H1 (cell line): Measurements from ENCODE around the gene SSX4B. TPM values are rescaled to one million over a fixed set of nuclear protein-coding genes. Genes with fewer than 3 reads are reported as not detected.

Experiments used
- CTCF ChIA-PET: fragments of 300-600 bp; sonication (Branson Sonifier 250); formaldehyde crosslinking; loops from one replicate; lab custom pipeline; 2021; ENCODE audit not compliant: partially characterized antibody; lab: Charles Lee
- POLR2A ChIA-PET: fragments of 300-600 bp; sonication (Branson Sonifier 250); formaldehyde crosslinking; loops from one replicate; lab custom pipeline; 2021; ENCODE audit warnings: inconsistent platforms; ENCODE audit not compliant: partially characterized antibody; lab: Charles Lee
- DNase-seq, 2 experiments: peaks; one replicate each; pipeline versions ENCODE4 v3.0.0 to v3.0.0-alpha.2; 2010 to 2022; ENCODE audit warnings: low spot score in 2 of 2, low read depth in 1 of 2, mixed read lengths in 1 of 2
- FAIRE-seq: peaks from 2 replicates; lab custom pipeline; 2011; peaks lifted over from hg19 to GRCh38; lab: Jason Lieb, UNC
- H2AFZ ChIP-seq: 2 replicates; pipeline ENCODE4 v1.8.1; 2012; ENCODE audit warnings: low read length, inconsistent platforms
- H2AK5ac ChIP-seq: 2 replicates; pipeline ENCODE4 v1.6.1; 2013; ENCODE audit warnings: low read depth, low read length
- H2BK120ac ChIP-seq: replicated peaks from 2 replicates; pipeline ENCODE3; 2013; ENCODE audit warnings: low read depth, low read length, inconsistent platforms
- H2BK12ac ChIP-seq: 2 replicates; pipeline ENCODE4 v1.6.1; 2013; ENCODE audit warnings: low read depth, low read length
- H2BK15ac ChIP-seq: 2 replicates; pipeline ENCODE4 v1.6.1; 2013; ENCODE audit warnings: low read length
- H2BK20ac ChIP-seq: 2 replicates; pipeline ENCODE4 v1.6.1; 2013; ENCODE audit warnings: low read length
- H2BK5ac ChIP-seq: 2 replicates; pipeline ENCODE4 v1.6.1; 2013; ENCODE audit warnings: low read depth, low read length
- H3K14ac ChIP-seq: 2 replicates; pipeline ENCODE4 v1.6.1; 2013; ENCODE audit warnings: inconsistent platforms; ENCODE audit not compliant: insufficient read length
- H3K18ac ChIP-seq: 2 replicates; pipeline ENCODE4 v1.6.1; 2013; ENCODE audit warnings: low read length; ENCODE audit errors: extremely low read depth
- H3K23ac ChIP-seq: 2 replicates; pipeline ENCODE4 v1.6.1; 2013; ENCODE audit warnings: inconsistent platforms; ENCODE audit not compliant: insufficient read length
- H3K23me2 ChIP-seq: 2 replicates; pipeline ENCODE4 v1.6.1; 2013; ENCODE audit warnings: low read depth, low read length
- H3K27ac ChIP-seq: 2 replicates; pipeline ENCODE4 v1.6.1; 2011; ENCODE audit warnings: low read depth, low read length, inconsistent platforms
- H3K27me3 ChIP-seq, 4 experiments: replicated peaks in 1 of 4; 1 replicate in 1 of 4; 2 replicates in 3 of 4; pipeline versions ENCODE4 v1.6.1 to v1.8.1; 2011 to 2013; ENCODE audit warnings: low read length in 3 of 4, mild to moderate bottlenecking in 3 of 4, inconsistent platforms in 2 of 4, mixed read lengths in 2 of 4, moderate library complexity in 1 of 4; ENCODE audit not compliant: control insufficient read depth in 3 of 4, insufficient read depth in 3 of 4; ENCODE audit errors: extremely low read depth in 1 of 4
- H3K36me3 ChIP-seq, 4 experiments: 2 replicates each; pipeline versions ENCODE4 v1.6.1 to v1.8.1; 2011 to 2013; ENCODE audit warnings: mild to moderate bottlenecking in 4 of 4, low read length in 3 of 4, moderate library complexity in 2 of 4, control low read depth in 1 of 4, inconsistent platforms in 1 of 4; ENCODE audit not compliant: insufficient read depth in 4 of 4, control insufficient read depth in 2 of 4
- H3K4ac ChIP-seq: replicated peaks from 2 replicates; pipeline ENCODE3; 2013; ENCODE audit warnings: low read length, low read depth, mixed read lengths, inconsistent platforms; ENCODE audit not compliant: insufficient read length
- H3K4me1 ChIP-seq, 4 experiments: replicated peaks in 1 of 4; 1 replicate in 1 of 4; 2 replicates in 3 of 4; pipeline versions ENCODE4 v1.6.1 to v1.8.1; 2011 to 2013; ENCODE audit warnings: low read length in 3 of 4, inconsistent platforms in 2 of 4, mixed read lengths in 1 of 4; ENCODE audit not compliant: insufficient read depth in 4 of 4, control insufficient read depth in 3 of 4
- H3K4me2 ChIP-seq, 2 experiments: 2 replicates each; pipeline versions ENCODE4 v1.6.1 to v1.8.1; 2011 to 2013; ENCODE audit warnings: low read depth in 2 of 2, low read length in 2 of 2, control low read depth in 1 of 2, inconsistent platforms in 1 of 2, mild to moderate bottlenecking in 1 of 2; ENCODE audit not compliant: insufficient read depth in 1 of 2
- H3K4me3 ChIP-seq, 4 experiments: fragments of 200-600, 300-600 bp in 1 of 4; sonication (generic), shearing (Covaris generic), sonication (Bioruptor Twin) in 1 of 4; 2 replicates each; pipeline versions ENCODE4 v1.5.1 to v1.8.1; 2011 to 2016; ENCODE audit warnings: low read length in 4 of 4, low read depth in 3 of 4, control low read depth in 2 of 4, inconsistent platforms in 2 of 4, mild to moderate bottlenecking in 2 of 4, mixed read lengths in 1 of 4, moderate library complexity in 1 of 4; ENCODE audit not compliant: insufficient read depth in 2 of 4; ENCODE audit errors: extremely low read depth in 1 of 4
- H3K56ac ChIP-seq: replicated peaks from 2 replicates; pipeline ENCODE3; 2013; ENCODE audit warnings: low read depth, mild to moderate bottlenecking, mixed read lengths, low read length, inconsistent platforms; ENCODE audit not compliant: insufficient read length
- H3K79me1 ChIP-seq: 2 replicates; pipeline ENCODE4 v1.6.1; 2013; ENCODE audit warnings: low read depth, low read length, control low read depth
- H3K79me2 ChIP-seq, 2 experiments: 2 replicates each; pipeline versions ENCODE4 v1.6.1 to v1.8.1; 2012 to 2013; ENCODE audit warnings: low read length in 2 of 2, mild to moderate bottlenecking in 2 of 2, inconsistent platforms in 1 of 2; ENCODE audit not compliant: insufficient read depth in 2 of 2, control insufficient read depth in 1 of 2
- H3K9ac ChIP-seq, 4 experiments: replicated peaks in 1 of 4; 1 replicate in 1 of 4; 2 replicates in 3 of 4; pipeline versions ENCODE4 v1.6.1 to v1.8.1; 2011 to 2013; ENCODE audit warnings: low read depth in 3 of 4, low read length in 3 of 4, control low read depth in 2 of 4, mild to moderate bottlenecking in 2 of 4, moderate library complexity in 2 of 4, inconsistent platforms in 1 of 4; ENCODE audit errors: extremely low read depth in 1 of 4
- H3K9me3 ChIP-seq, 2 experiments: 2 replicates each; pipeline versions ENCODE4 v1.6.1 to v1.8.1; 2012 to 2013; ENCODE audit warnings: mild to moderate bottlenecking in 2 of 2, moderate library complexity in 2 of 2, control low read depth in 1 of 2, inconsistent platforms in 1 of 2, low read depth in 1 of 2, low read length in 1 of 2, mixed read lengths in 1 of 2; ENCODE audit not compliant: insufficient read depth in 2 of 2
- H4K20me1 ChIP-seq, 2 experiments: replicated peaks in 1 of 2; 2 replicates each; pipeline versions ENCODE3 to v1.8.1; 2011 to 2013; ENCODE audit warnings: inconsistent platforms in 2 of 2, low read length in 2 of 2, mild to moderate bottlenecking in 1 of 2; ENCODE audit not compliant: insufficient read depth in 2 of 2, control insufficient read depth in 1 of 2
- H4K5ac ChIP-seq: 2 replicates; pipeline ENCODE4 v1.6.1; 2013; ENCODE audit warnings: low read length, low read depth, mixed read lengths, inconsistent platforms; ENCODE audit not compliant: insufficient read length
- H4K8ac ChIP-seq: 2 replicates; pipeline ENCODE4 v1.8.0; 2013; ENCODE audit warnings: mild to moderate bottlenecking, moderate library complexity, low read length, inconsistent platforms; ENCODE audit not compliant: insufficient read depth; ENCODE audit errors: extremely low read depth
- H4K91ac ChIP-seq: replicated peaks from 2 replicates; pipeline ENCODE3; 2013; ENCODE audit warnings: low read length, mixed read lengths, inconsistent platforms; ENCODE audit not compliant: insufficient read length
- BRCA1 ChIP-seq: IDR thresholded peaks from 2 replicates; pipeline ENCODE4 v1.6.1; 2012; ENCODE audit warnings: low read depth, low read length, improper control_type of control experiment
- CBX5 ChIP-seq: fragments of 300-800, 300-1000 bp; sonication (generic); IDR thresholded peaks from 2 replicates; pipeline ENCODE4 v1.7.1; 2016; ENCODE audit warnings: antibody characterized with exemption, low read length, low read depth
- CBX8 ChIP-seq: fragments of 300-800, 300-1000 bp; sonication (generic); IDR thresholded peaks from 2 replicates; pipeline ENCODE4 v1.7.1; 2016; ENCODE audit warnings: low read depth, low read length, borderline replicate concordance
- FOSL1 ChIP-seq: IDR thresholded peaks from 2 replicates; pipeline ENCODE4 v1.6.1; 2011; ENCODE audit warnings: mild to moderate bottlenecking, low read depth, low read length, moderate library complexity; ENCODE audit not compliant: insufficient read depth
- GABPA ChIP-seq: IDR thresholded peaks from 2 replicates; pipeline ENCODE4 v1.6.1; 2011; ENCODE audit warnings: mild to moderate bottlenecking, low read length, moderate library complexity, borderline replicate concordance; ENCODE audit not compliant: insufficient read depth
- HDAC6 ChIP-seq: IDR thresholded peaks from one replicate; pipeline ENCODE4 v1.7.1; 2012; ENCODE audit warnings: low read depth, mild to moderate bottlenecking, inconsistent platforms, low read length, moderate library complexity
- RNF2 ChIP-seq: fragments of 200-900, 300-1000 bp; sonication (generic); IDR thresholded peaks from 2 replicates; pipeline ENCODE4 v1.7.1; 2016; ENCODE audit warnings: borderline replicate concordance, low read depth, mild to moderate bottlenecking, antibody characterized with exemption, low read length; ENCODE audit not compliant: poor library complexity, severe bottlenecking; ENCODE audit errors: missing control alignments
- TBP ChIP-seq: IDR thresholded peaks from 2 replicates; pipeline ENCODE4 v1.6.1; 2011; ENCODE audit warnings: low read depth, low read length, improper control_type of control experiment
- WGBS, 2 experiments: shearing (Covaris generic) in 1 of 2; methylation state at CpG; one replicate each; pipeline versions ENCODE4 v1.1.6 to v1.1.7; 2013 to 2015; ENCODE audit warnings: low lambda C conversion rate in 2 of 2, mixed read lengths in 2 of 2, inconsistent platforms in 1 of 2, low coverage in 1 of 2, missing lambda C conversion rate in 1 of 2; ENCODE audit not compliant: insufficient replicate concordance in 2 of 2, insufficient coverage in 1 of 2, insufficient read length in 1 of 2; ENCODE audit errors: extremely low coverage in 1 of 2, missing lambda C conversion rate in 1 of 2; 5-methylcytosine and 5-hydroxymethylcytosine counted together
- polyA plus RNA-seq, 7 experiments: library from polyadenylated mRNA; depleted of rRNA in 3 of 7; stranded (reverse) in 5 of 7; unstranded in 2 of 7; fragments of >200 nt in 5 of 7; fragments of 200-250 nt in 2 of 7; gene quantifications; 1 replicate in 5 of 7; 2 replicates in 1 of 7; 4 replicates in 1 of 7; pipeline versions ENCODE4 v1.2.1 to v1.2.3, GENCODE V29; 2011 to 2013; ENCODE audit warnings: missing spikeins in 2 of 7, mixed read lengths in 2 of 7
- total RNA-seq: library from RNA; stranded (reverse); fragmentation: NEBNext Ultra II Directional; extraction: Animal tissue kit (Norgen Biotek cat#: 25700); gene quantifications from 2 replicates; pipeline ENCODE4 v1.2.1, GENCODE V29; 2021

The SSX4B gene
- total and polyA plus RNA-seq, 2 of the 8 experiments (the other 6 are each of a cell fraction or from before 2014, with no cell fraction given): 0.26 to 0.32 TPM

GRCh38 chrX:48456628-48457331, 45.0 kb upstream of the SSX4B start:
- Histone ChIP-seq H4K91ac (no peak overlapping the region), H2BK12ac (no peak overlapping the region), H3K4me2 (no peak overlapping the region), H3K27me3 (no peaks in the 10 kb centered on the region), H3K9ac (no peak overlapping the region), H3K4ac (no peak overlapping the region), H2AFZ (no peak overlapping the region), H2BK20ac (no peak overlapping the region), H3K4me1 (no peaks in the 10 kb centered on the region), H3K56ac (no peak overlapping the region), H3K18ac (no peak overlapping the region), H4K20me1 (peaks cover 0 to 1% of the 10 kb centered on the region in 2 experiments), H2BK15ac (no peak overlapping the region), H2AK5ac (no peak overlapping the region), H4K8ac (no peak overlapping the region), H3K27ac (no peak overlapping the region), H3K14ac (no peak overlapping the region), H3K9me3 (no peaks in the 10 kb centered on the region), H3K23me2 (no peaks in the 10 kb centered on the region), H3K79me1 (no peaks in the 10 kb centered on the region), H2BK5ac (no peak overlapping the region), H3K23ac (no peak overlapping the region), H3K4me3 (no peak overlapping the region), H2BK120ac (no peak overlapping the region), H3K79me2 (no peaks in the 10 kb centered on the region), H4K5ac (no peak overlapping the region), H3K36me3 (peaks cover 0 to 13% (median 2%) of the 10 kb centered on the region in 4 experiments; a peak in 5 of 8 replicates)
- FAIRE-seq (no peak), DNase-seq (no peak)
- WGBS, 2 experiments: 87% methylated on average over 6 of the region's 6 CpGs; no CpG with 5 or more reads in 1 of the 2 experiments
- ChIA-PET POLR2A (interaction anchor here (1.6 kb wide), 1 partner anchor 9 kb away, joined by 8 read pairs; no protein-coding TSS in a partner anchor), CTCF (interaction anchor here (1.4 kb wide), 1 partner anchor 12 kb away, joined by 3 read pairs; no protein-coding TSS in a partner anchor)
- no peak for TF ChIP-seq BRCA1
- no peak for TF ChIP-seq CBX8
- TF ChIP-seq GABPA: no peak
- TF ChIP-seq FOSL1: no peak
- TF ChIP-seq TBP: no peak
- TF ChIP-seq CBX5: no peak
- no peak for TF ChIP-seq HDAC6
- TF ChIP-seq RNF2: no peak
